Measurements from ENCODE around the gene UXS1. TPM values are rescaled to one million over a fixed set of nuclear protein-coding genes. Genes with fewer than 3 reads are reported as not detected.

The UXS1 gene
- total RNA-seq, 4 donors from 2014 or later: 31.0 to 42.4 (median 36.8) TPM

- TF ChIP-seq CTCF (IDR thresholded peaks at IDR 0.05) (no peak), POLR2A (IDR thresholded peaks at IDR 0.05; ENCODE audit: low read depth) (no peak), EP300 (IDR thresholded peaks at IDR 0.05) (no peak), POLR2AphosphoS5 (IDR thresholded peaks at IDR 0.05) (no peak)
- H3K27ac ChIP-seq (replicated peaks in 1 of 4): no peak overlapping the region
- H3K4me3 ChIP-seq: no peak overlapping the region
- no peaks in the 10 kb centered on the region for H3K36me3 ChIP-seq
- intact Hi-C loops (cut with DNase I): no loop called here
- H3K4me1 ChIP-seq: peaks cover 0 to 20% (median 9%) of the 10 kb centered on the region in 4 donors
- 90% methylated on average over 5 of the region's 5 CpGs for WGBS
- H3K27me3 ChIP-seq: no peaks in the 10 kb centered on the region
- H3K9me3 ChIP-seq: no peaks in the 10 kb centered on the region
- DNase-seq (ENCODE audit: extremely low spot score): no peak
Measured at GRCh38 chr2:106078096-106078495, 116.0 kb downstream of the UXS1 start.

GRCh38 chr2:106076941-106077340 is 117.2 kb downstream of the UXS1 start:
- WGBS: 81% methylated on average over 1 of the region's 1 CpG
- TF ChIP-seq CTCF (IDR thresholded peaks at IDR 0.05) (no peak), POLR2A (IDR thresholded peaks at IDR 0.05; ENCODE audit: low read depth) (no peak), POLR2AphosphoS5 (IDR thresholded peaks at IDR 0.05) (no peak), EP300 (IDR thresholded peaks at IDR 0.05) (no peak)

GRCh38 chr2:106075048-106075447 is 119.1 kb downstream of the UXS1 start:
- no peak overlapping the region for H3K27ac ChIP-seq (replicated peaks in 1 of 4)
- no peaks in the 10 kb centered on the region for H3K36me3 ChIP-seq
- TF ChIP-seq POLR2A (IDR thresholded peaks at IDR 0.05; ENCODE audit: low read depth) (no peak), POLR2AphosphoS5 (IDR thresholded peaks at IDR 0.05) (no peak), EP300 (IDR thresholded peaks at IDR 0.05) (no peak), CTCF (IDR thresholded peaks at IDR 0.05) (no peak)
- intact Hi-C loops (cut with DNase I): no loop called here
- peak; percentile 74 for DNase-seq (ENCODE audit: extremely low spot score)
- H3K4me3 ChIP-seq: no peak overlapping the region
- 77% methylated on average over 3 of the region's 3 CpGs for WGBS
- peaks cover 0 to 47% (median 31%) of the 10 kb centered on the region in 4 donors for H3K4me1 ChIP-seq
- no peaks in the 10 kb centered on the region for H3K9me3 ChIP-seq
- H3K27me3 ChIP-seq: no peaks in the 10 kb centered on the region

More at GRCh38 chr2:106076941-106077340, 117.2 kb downstream of the UXS1 start:
- H3K4me1 ChIP-seq: peaks cover 0 to 31% (median 20%) of the 10 kb centered on the region in 4 donors
- H3K27me3 ChIP-seq: no peaks in the 10 kb centered on the region
- no peak for DNase-seq (ENCODE audit: extremely low spot score)
- no peaks in the 10 kb centered on the region for H3K9me3 ChIP-seq
- no peak overlapping the region for H3K4me3 ChIP-seq
- H3K27ac ChIP-seq (replicated peaks in 1 of 4): no peak overlapping the region
- no peaks in the 10 kb centered on the region for H3K36me3 ChIP-seq
- intact Hi-C loops (cut with DNase I): no loop called here

GRCh38 chr2:106073678-106074406 is 120.3 kb downstream of the UXS1 start:
- H3K9me3 ChIP-seq: no peaks in the 10 kb centered on the region
- no peak for TF ChIP-seq POLR2AphosphoS5 (IDR thresholded peaks at IDR 0.05)
- TF ChIP-seq CTCF (IDR thresholded peaks at IDR 0.05): no peak
- no peak for TF ChIP-seq POLR2A (IDR thresholded peaks at IDR 0.05; ENCODE audit: low read depth)
- TF ChIP-seq EP300 (IDR thresholded peaks at IDR 0.05): no peak
- H3K36me3 ChIP-seq: no peaks in the 10 kb centered on the region
- peaks cover 0 to 51% (median 31%) of the 10 kb centered on the region in 4 donors for H3K4me1 ChIP-seq
- no peak for DNase-seq (ENCODE audit: extremely low spot score)
- no peak overlapping the region for H3K4me3 ChIP-seq
- H3K27ac ChIP-seq (replicated peaks in 1 of 4): no peak overlapping the region
- intact Hi-C loops (cut with DNase I): loop anchor here (5.0 kb wide), 1 partner anchor 47 kb away; no protein-coding TSS in a partner anchor
- 73% methylated on average over 17 of the region's 17 CpGs for WGBS
- H3K27me3 ChIP-seq: no peaks in the 10 kb centered on the region
